ENCODE measurements around the gene BRD7.

DNA sequence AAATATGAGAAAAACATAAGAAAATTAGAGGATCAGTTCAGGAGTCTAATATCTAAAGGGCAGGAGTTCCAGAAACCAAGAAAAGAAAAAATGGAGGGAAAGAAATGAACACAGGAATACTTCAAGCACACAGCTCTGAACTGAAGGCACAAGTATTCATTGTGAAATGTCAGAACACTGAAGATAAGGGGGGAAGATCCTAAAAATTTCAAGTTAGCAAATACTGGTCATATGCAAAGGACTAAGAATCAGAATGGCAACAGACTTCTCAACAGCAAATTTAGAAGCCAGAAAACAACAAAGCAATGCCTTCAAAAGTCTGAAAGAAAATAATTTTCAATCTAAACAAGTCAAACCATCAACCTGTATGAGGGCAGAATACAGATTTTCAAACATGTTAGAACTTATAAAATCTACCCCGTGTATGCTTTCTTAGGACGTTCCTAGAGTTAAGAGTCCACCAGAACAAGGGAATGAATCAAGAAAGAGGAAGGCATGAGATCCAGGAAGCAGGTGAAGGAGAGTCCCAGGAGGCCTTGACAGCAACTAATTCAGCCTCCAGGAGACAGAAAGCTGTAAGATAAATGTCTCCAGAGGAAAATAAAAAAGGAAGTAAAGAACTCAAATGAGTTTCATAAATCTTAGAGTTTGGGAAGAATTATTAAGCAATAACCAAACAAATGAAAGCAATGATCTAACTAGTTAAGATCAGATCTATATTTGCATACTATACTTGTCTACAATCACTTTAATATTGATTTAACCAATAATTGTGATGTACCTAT lies 2.8 kb downstream of the BRD7 start:
- TF ChIP-seq JUN (IDR thresholded peaks at IDR 0.05; ENCODE audit: borderline replicate concordance, insufficient read depth, insufficient read length, low read depth) = no peak
- TF ChIP-seq, protein P1, sequence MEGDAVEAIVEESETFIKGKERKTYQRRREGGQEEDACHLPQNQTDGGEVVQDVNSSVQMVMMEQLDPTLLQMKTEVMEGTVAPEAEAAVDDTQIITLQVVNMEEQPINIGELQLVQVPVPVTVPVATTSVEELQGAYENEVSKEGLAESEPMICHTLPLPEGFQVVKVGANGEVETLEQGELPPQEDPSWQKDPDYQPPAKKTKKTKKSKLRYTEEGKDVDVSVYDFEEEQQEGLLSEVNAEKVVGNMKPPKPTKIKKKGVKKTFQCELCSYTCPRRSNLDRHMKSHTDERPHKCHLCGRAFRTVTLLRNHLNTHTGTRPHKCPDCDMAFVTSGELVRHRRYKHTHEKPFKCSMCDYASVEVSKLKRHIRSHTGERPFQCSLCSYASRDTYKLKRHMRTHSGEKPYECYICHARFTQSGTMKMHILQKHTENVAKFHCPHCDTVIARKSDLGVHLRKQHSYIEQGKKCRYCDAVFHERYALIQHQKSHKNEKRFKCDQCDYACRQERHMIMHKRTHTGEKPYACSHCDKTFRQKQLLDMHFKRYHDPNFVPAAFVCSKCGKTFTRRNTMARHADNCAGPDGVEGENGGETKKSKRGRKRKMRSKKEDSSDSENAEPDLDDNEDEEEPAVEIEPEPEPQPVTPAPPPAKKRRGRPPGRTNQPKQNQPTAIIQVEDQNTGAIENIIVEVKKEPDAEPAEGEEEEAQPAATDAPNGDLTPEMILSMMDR (IDR thresholded peaks at IDR 0.05; ENCODE audit: extremely low read depth in 1 of 2, insufficient read depth in 1 of 2, low read depth in 1 of 2, low read length in 2 of 2) = no peak
- no peak for TF ChIP-seq GATA2 (IDR thresholded peaks at IDR 0.05; ENCODE audit: insufficient read depth, insufficient read length, low read depth, low read length)
- no peak for TF ChIP-seq POLR2A (IDR thresholded peaks at IDR 0.05; ENCODE audit: low read depth, low read length)
- no peak for TF ChIP-seq FOS (IDR thresholded peaks at IDR 0.05; ENCODE audit: borderline replicate concordance, insufficient read depth, low read length)
- no peak for TF ChIP-seq MYC (IDR thresholded peaks at IDR 0.05; ENCODE audit: low read depth, low read length)
- TF ChIP-seq POLR2AphosphoS5 (IDR thresholded peaks at IDR 0.05; ENCODE audit: insufficient read depth, low read depth, low read length) = no peak
- TF ChIP-seq EZH2 (IDR thresholded peaks at IDR 0.05; ENCODE audit: borderline replicate concordance, low read depth, low read length, severe bottlenecking) = no peak
